ENCODE data around the gene MDP1. TPM values are rescaled to one million over a fixed set of nuclear protein-coding genes. Genes with fewer than 3 reads are reported as not detected.
"Not testable (repeated sequence)": the region's sequence is repeated elsewhere in the genome, so short reads cannot be mapped to it uniquely, and the experiment has no call there.

Gene MDP1
- total RNA-seq, 1 experiment from 2014 or later, result 8.9 TPM

DNA sequence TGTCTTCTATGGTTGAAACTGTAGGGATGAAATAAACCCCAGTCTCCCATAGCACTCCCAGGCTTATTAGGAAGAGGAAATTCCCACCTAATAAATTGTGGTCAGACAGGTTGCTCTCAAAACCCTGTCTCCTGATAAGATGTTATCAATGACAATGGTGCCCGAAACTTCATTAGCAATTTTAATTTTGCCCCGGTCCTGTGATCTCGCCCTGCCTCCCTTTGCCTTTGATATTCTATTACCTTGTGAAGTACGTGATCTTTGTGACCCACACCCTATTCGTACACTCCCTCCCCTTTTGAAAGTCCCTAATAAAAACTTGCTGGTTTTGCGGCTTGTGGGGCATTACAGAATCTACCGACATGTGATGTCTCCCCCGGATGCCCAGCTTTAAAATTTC, 13.3 kb downstream of the MDP1 start:
- H3K36me3 ChIP-seq (ENCODE audit: control insufficient read depth, insufficient read depth, low read length); DNase-seq (ENCODE audit: low read depth, low spot score); ATAC-seq; H3K27me3 ChIP-seq (ENCODE audit: control insufficient read depth, insufficient read depth, low read length); H3K4me1 ChIP-seq (ENCODE audit: control insufficient read depth, insufficient read depth, low read length); CTCF ChIA-PET; POLR2A ChIA-PET; in situ Hi-C loops (cut with HindIII; ENCODE audit: low pct_unique_long_range_greater_than_20kb, low sequenced_read_pairs); H3K9me3 ChIP-seq (ENCODE audit: control insufficient read depth, insufficient read depth, low read depth, low read length); H3K27ac ChIP-seq (ENCODE audit: low read length); BruUV-seq (replicated peaks); intact Hi-C loops (cut with micrococcal nuclease; ENCODE audit: unreplicated experiment); H3K4me3 ChIP-seq (ENCODE audit: low read depth in 2 of 2, low read length in 2 of 2): not testable (repeated sequence)

GRCh38 chr14:24198814-24199524, 16.9 kb downstream of the MDP1 start:
- no peak overlapping the region for H3K4me3 ChIP-seq (ENCODE audit: low read depth in 2 of 2, low read length in 2 of 2)
- peaks cover 2% of the 10 kb centered on the region for H3K4me1 ChIP-seq (ENCODE audit: control insufficient read depth, insufficient read depth, low read length)
- in situ Hi-C loops (cut with HindIII; ENCODE audit: low pct_unique_long_range_greater_than_20kb, low sequenced_read_pairs) (no loop called here), intact Hi-C loops (cut with micrococcal nuclease; ENCODE audit: unreplicated experiment) (no loop called here)
- peaks cover 4% of the 10 kb centered on the region for H3K36me3 ChIP-seq (ENCODE audit: control insufficient read depth, insufficient read depth, low read length)
- TF ChIP-seq, protein P1, sequence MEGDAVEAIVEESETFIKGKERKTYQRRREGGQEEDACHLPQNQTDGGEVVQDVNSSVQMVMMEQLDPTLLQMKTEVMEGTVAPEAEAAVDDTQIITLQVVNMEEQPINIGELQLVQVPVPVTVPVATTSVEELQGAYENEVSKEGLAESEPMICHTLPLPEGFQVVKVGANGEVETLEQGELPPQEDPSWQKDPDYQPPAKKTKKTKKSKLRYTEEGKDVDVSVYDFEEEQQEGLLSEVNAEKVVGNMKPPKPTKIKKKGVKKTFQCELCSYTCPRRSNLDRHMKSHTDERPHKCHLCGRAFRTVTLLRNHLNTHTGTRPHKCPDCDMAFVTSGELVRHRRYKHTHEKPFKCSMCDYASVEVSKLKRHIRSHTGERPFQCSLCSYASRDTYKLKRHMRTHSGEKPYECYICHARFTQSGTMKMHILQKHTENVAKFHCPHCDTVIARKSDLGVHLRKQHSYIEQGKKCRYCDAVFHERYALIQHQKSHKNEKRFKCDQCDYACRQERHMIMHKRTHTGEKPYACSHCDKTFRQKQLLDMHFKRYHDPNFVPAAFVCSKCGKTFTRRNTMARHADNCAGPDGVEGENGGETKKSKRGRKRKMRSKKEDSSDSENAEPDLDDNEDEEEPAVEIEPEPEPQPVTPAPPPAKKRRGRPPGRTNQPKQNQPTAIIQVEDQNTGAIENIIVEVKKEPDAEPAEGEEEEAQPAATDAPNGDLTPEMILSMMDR (IDR thresholded peaks at IDR 0.05), result no peak
- TF ChIP-seq TCF7L2 (IDR thresholded peaks at IDR 0.05; ENCODE audit: low read depth, low read length) (no peak), SIN3A (IDR thresholded peaks at IDR 0.05; ENCODE audit: borderline replicate concordance, insufficient read depth, low read depth, low read length) (no peak), POLR2AphosphoS5 (IDR thresholded peaks at IDR 0.05; ENCODE audit: low read depth, low read length) (no peak)
- TF ChIP-seq, protein P2, sequence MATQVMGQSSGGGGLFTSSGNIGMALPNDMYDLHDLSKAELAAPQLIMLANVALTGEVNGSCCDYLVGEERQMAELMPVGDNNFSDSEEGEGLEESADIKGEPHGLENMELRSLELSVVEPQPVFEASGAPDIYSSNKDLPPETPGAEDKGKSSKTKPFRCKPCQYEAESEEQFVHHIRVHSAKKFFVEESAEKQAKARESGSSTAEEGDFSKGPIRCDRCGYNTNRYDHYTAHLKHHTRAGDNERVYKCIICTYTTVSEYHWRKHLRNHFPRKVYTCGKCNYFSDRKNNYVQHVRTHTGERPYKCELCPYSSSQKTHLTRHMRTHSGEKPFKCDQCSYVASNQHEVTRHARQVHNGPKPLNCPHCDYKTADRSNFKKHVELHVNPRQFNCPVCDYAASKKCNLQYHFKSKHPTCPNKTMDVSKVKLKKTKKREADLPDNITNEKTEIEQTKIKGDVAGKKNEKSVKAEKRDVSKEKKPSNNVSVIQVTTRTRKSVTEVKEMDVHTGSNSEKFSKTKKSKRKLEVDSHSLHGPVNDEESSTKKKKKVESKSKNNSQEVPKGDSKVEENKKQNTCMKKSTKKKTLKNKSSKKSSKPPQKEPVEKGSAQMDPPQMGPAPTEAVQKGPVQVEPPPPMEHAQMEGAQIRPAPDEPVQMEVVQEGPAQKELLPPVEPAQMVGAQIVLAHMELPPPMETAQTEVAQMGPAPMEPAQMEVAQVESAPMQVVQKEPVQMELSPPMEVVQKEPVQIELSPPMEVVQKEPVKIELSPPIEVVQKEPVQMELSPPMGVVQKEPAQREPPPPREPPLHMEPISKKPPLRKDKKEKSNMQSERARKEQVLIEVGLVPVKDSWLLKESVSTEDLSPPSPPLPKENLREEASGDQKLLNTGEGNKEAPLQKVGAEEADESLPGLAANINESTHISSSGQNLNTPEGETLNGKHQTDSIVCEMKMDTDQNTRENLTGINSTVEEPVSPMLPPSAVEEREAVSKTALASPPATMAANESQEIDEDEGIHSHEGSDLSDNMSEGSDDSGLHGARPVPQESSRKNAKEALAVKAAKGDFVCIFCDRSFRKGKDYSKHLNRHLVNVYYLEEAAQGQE (IDR thresholded peaks at IDR 0.05; ENCODE audit: insufficient read depth in 1 of 2, low read depth in 2 of 2, low read length in 1 of 2), result no peak
- H3K27me3 ChIP-seq (ENCODE audit: control insufficient read depth, insufficient read depth, low read length), result no peaks in the 10 kb centered on the region
- CTCF ChIA-PET, result interaction anchor here (0.7 kb wide), 1 partner anchor 88 kb away, joined by 10 read pairs; no protein-coding TSS in a partner anchor
- DNase-seq (ENCODE audit: low read depth, low spot score), result no peak
- no peak overlapping the region for H3K27ac ChIP-seq (ENCODE audit: low read length)
- H3K9me3 ChIP-seq (ENCODE audit: control insufficient read depth, insufficient read depth, low read depth, low read length), result no peaks in the 10 kb centered on the region
- ATAC-seq, result no peak
- TSS peak; percentile 38 for BruUV-seq (replicated peaks)
- POLR2A ChIA-PET, result no interaction called here

DNA sequence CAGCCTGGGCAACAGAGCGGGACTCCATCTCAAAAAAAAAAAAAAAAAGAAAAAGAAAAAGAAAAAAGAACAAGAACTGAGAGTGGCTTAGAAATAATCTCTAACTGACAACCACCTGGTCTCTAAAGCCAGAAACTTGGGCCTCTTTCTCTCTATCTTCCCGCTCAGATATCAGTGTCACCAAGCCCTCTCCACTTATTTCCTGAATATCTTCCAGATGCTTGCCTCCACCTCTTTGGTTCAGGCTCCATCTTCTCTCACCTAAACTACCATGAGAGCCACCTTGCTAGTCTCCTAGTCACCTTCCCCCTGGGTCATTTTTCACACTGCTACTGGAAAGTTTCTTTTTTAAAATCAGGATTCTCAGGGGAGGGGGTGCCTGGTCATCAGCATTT, 18.8 kb downstream of the MDP1 start:
- Histone ChIP-seq H3K27me3 (ENCODE audit: control insufficient read depth, insufficient read depth, low read length) (no peaks in the 10 kb centered on the region), H3K9me3 (ENCODE audit: control insufficient read depth, insufficient read depth, low read depth, low read length) (no peaks in the 10 kb centered on the region), H3K4me1 (ENCODE audit: control insufficient read depth, insufficient read depth, low read length) (peaks cover 2% of the 10 kb centered on the region), H3K4me3 (ENCODE audit: low read depth in 2 of 2, low read length in 2 of 2) (peak overlapping the region; percentile 68 to 73; a peak in 3 of 4 replicates), H3K27ac (ENCODE audit: low read length) (peak overlapping the region; percentile 92; the same call in 1 of the 2 replicates), H3K36me3 (ENCODE audit: control insufficient read depth, insufficient read depth, low read length) (peaks cover 4% of the 10 kb centered on the region)
- DNase-seq (ENCODE audit: low read depth, low spot score) (no peak), ATAC-seq (no peak)
- in situ Hi-C loops (cut with HindIII; ENCODE audit: low pct_unique_long_range_greater_than_20kb, low sequenced_read_pairs), result no loop called here
- CTCF ChIA-PET, result no interaction called here
- intact Hi-C loops (cut with micrococcal nuclease; ENCODE audit: unreplicated experiment), result no loop called here
- BruUV-seq (replicated peaks), result no TSS peak
- TF ChIP-seq POLR2AphosphoS5 (IDR thresholded peaks at IDR 0.05; ENCODE audit: low read depth, low read length) (no peak), SIN3A (IDR thresholded peaks at IDR 0.05; ENCODE audit: borderline replicate concordance, insufficient read depth, low read depth, low read length) (no peak), TCF7L2 (IDR thresholded peaks at IDR 0.05; ENCODE audit: low read depth, low read length) (no peak)
- TF ChIP-seq, protein P1 (IDR thresholded peaks at IDR 0.05), result no peak
- TF ChIP-seq, protein P2 (IDR thresholded peaks at IDR 0.05; ENCODE audit: insufficient read depth in 1 of 2, low read depth in 2 of 2, low read length in 1 of 2), result no peak
- POLR2A ChIA-PET, result no interaction called here

Measured in Panc1 (cell line).